Measurements from ENCODE around the gene PDILT. TPM values are rescaled to one million over a fixed set of nuclear protein-coding genes. Genes with fewer than 3 reads are reported as not detected.
"Not testable (repeated sequence)": the region's sequence is repeated elsewhere in the genome, so short reads cannot be mapped to it uniquely, and the experiment has no call there.

The PDILT gene
- total RNA-seq, 4 donors from 2014 or later = not detected

DNA sequence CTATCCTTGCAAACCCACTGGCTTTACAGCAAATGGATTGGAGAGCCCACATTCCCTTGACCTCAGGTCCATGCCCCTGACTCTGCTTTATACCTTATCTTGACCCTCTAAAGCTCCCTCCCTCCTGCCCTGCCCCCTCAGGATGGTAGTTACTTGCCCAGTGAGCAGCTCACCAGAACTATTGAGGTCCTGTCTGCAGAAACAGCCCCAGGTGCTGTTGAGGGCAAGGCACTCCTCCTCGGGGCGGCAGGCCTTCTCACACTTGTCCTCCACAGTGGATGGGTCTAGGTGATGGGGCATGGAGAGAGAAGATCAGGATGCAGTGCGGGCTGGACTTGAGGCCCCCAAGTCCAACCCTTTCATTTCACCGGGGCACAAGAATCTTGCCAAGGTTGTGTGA lies 81.8 kb downstream of the PDILT start:
- TF ChIP-seq POLR2A (IDR thresholded peaks at IDR 0.05) (no peak), CTCF (IDR thresholded peaks at IDR 0.05) (no peak)
- intact Hi-C loops (cut with DNase I; ENCODE audit: low total_unique reads) = no loop called here
- WGBS, 2 donors = 81 to 94% methylated on average over 4 of the region's 4 CpGs
- DNase-seq (ENCODE audit: low spot score in 2 of 2) = no peak
- H3K4me3 ChIP-seq (ENCODE audit: low read depth, poor library complexity, severe bottlenecking) = no peak overlapping the region

GRCh38 chr16:20321671-20322070 lies 82.9 kb downstream of the PDILT start:
- H3K4me3 ChIP-seq (ENCODE audit: low read depth, poor library complexity, severe bottlenecking) = no peak overlapping the region
- WGBS, 2 donors = 67 to 79% methylated on average over 1 of the region's 1 CpG
- no peak for DNase-seq (ENCODE audit: low spot score in 2 of 2)
- intact Hi-C loops (cut with DNase I; ENCODE audit: low total_unique reads) = no loop called here
- TF ChIP-seq POLR2A (IDR thresholded peaks at IDR 0.05) (no peak), CTCF (IDR thresholded peaks at IDR 0.05) (no peak)

- DNase-seq (ENCODE audit: low spot score in 2 of 2); H3K4me3 ChIP-seq (ENCODE audit: low read depth, poor library complexity, severe bottlenecking); intact Hi-C loops (cut with DNase I; ENCODE audit: low total_unique reads): not testable (repeated sequence)
- 94 to 100% methylated on average over 2 of the region's 2 CpGs for WGBS, 2 donors
These were observed 83.5 kb downstream of the PDILT start for GRCh38 chr16:20321051-20321450.

DNA sequence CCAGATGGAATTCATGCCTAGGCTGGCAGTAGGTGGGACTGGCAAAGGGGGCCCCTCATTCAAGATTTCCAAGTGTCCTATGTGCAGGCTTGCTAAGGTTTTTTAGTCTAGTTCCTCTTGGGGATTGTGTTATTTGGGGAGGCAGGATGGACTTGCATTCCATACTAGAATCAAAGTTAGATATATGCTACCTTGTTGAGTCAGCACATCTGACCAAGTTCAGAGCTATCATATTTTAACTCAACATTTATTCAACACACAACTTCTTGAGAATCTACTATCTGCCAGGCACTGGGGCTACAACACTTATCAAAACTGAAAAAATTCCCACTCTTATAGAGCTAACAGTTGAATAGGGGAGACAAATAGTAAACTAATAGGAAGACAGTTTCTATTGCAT lies 83.9 kb downstream of the PDILT start:
- TF ChIP-seq CTCF (IDR thresholded peaks at IDR 0.05) (no peak), POLR2A (IDR thresholded peaks at IDR 0.05) (no peak)
- no peak for DNase-seq (ENCODE audit: low spot score in 2 of 2)
- no peak overlapping the region for H3K4me3 ChIP-seq (ENCODE audit: low read depth, poor library complexity, severe bottlenecking)
- intact Hi-C loops (cut with DNase I; ENCODE audit: low total_unique reads) = no loop called here

GRCh38 chr16:20320178-20320577 lies 84.4 kb downstream of the PDILT start:
- no peak for TF ChIP-seq POLR2A (IDR thresholded peaks at IDR 0.05)
- no peak overlapping the region for H3K4me3 ChIP-seq (ENCODE audit: low read depth, poor library complexity, severe bottlenecking)
- intact Hi-C loops (cut with DNase I; ENCODE audit: low total_unique reads) = no loop called here
- DNase-seq (ENCODE audit: low spot score in 2 of 2) = no peak
- WGBS, 2 donors = 81 to 94% methylated on average over 1 to 2 of the region's 2 CpGs

DNA sequence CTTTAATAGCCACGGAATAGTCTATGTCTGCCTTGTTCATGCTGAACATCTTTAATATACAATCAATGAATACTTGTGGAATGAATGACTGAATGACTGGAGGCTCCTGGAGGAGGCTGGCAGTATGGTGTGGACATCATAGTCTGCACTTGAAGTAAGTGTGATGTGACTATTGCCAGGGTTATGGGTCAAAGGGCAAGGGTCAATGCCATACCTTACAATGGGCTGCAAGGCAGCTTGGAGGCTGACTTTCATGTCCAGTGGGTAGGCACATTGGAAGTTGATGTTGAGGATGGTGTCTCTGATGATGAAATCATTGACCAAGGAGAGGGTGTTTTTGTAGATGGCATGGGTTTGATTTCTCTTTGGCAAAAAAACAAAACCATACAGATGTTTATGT lies 85.1 kb downstream of the PDILT start:
- TF ChIP-seq POLR2A (IDR thresholded peaks at IDR 0.05) = no peak

GRCh38 chr16:20318437-20318836 lies 86.1 kb downstream of the PDILT start:
- DNase-seq (ENCODE audit: low spot score in 2 of 2) = no peak
- WGBS, 2 donors = 39 to 40% methylated on average over 3 of the region's 3 CpGs
- TF ChIP-seq POLR2A (IDR thresholded peaks at IDR 0.05) (no peak), CTCF (IDR thresholded peaks at IDR 0.05) (no peak)
- H3K4me3 ChIP-seq (ENCODE audit: low read depth, poor library complexity, severe bottlenecking) = no peak overlapping the region
- intact Hi-C loops (cut with DNase I; ENCODE audit: low total_unique reads) = no loop called here

More for the DNA sequence above, 85.1 kb downstream of the PDILT start:
- intact Hi-C loops (cut with DNase I; ENCODE audit: low total_unique reads) = no loop called here
- H3K4me3 ChIP-seq (ENCODE audit: low read depth, poor library complexity, severe bottlenecking) = no peak overlapping the region
- no peak for DNase-seq (ENCODE audit: low spot score in 2 of 2)
- 74 to 90% methylated on average over 1 of the region's 1 CpG for WGBS, 2 donors

Measured in lower leg skin (tissue), 4 donors.